WTC11 (cell line): ENCODE data around the gene DNM3. TPM values are rescaled to one million over a fixed set of nuclear protein-coding genes. Genes with fewer than 3 reads are reported as not detected.

Experiments
- ATAC-seq: fragments of 200-7000 bp; cut with Tn5 transposase; 2 replicates; pipeline ENCODE4 v1.10.0; 2021; ENCODE audit warnings: mild to moderate bottlenecking, moderate library complexity
- CTCF ChIA-PET: fragments of 300-600 bp; sonication (Branson Sonifier 250); formaldehyde crosslinking; loops from one replicate; lab custom pipeline; 2021; ENCODE audit warnings: antibody characterized with exemption; lab: Charles Lee
- POLR2A ChIA-PET: fragments of 350-600 bp; sonication (Branson Sonifier 250); formaldehyde crosslinking; loops from one replicate; lab custom pipeline; 2021; ENCODE audit warnings: antibody characterized with exemption; lab: Charles Lee
- DNase-seq: peaks from one replicate; pipeline ENCODE4 v3.0.0; 2021; ENCODE audit warnings: low spot score
- H3K27ac Mint-ChIP-seq: 2 replicates; pipeline ENCODE4 v1.8.0; 2021; ENCODE audit warnings: mixed read lengths
- H3K27me3 Mint-ChIP-seq: 2 replicates; pipeline ENCODE4 v1.8.0; 2021; ENCODE audit warnings: low read depth, mild to moderate bottlenecking, moderate library complexity, mixed read lengths
- H3K36me3 Mint-ChIP-seq: 2 replicates; pipeline ENCODE4 v1.8.0; 2021; ENCODE audit warnings: mixed read lengths
- H3K4me1 Mint-ChIP-seq: 2 replicates; pipeline ENCODE4 v1.8.0; 2022; ENCODE audit warnings: mixed read lengths
- H3K4me3 Mint-ChIP-seq: 2 replicates; pipeline ENCODE4 v1.8.0; 2021; ENCODE audit warnings: mild to moderate bottlenecking, moderate library complexity, mixed read lengths
- H3K9me3 Mint-ChIP-seq: 2 replicates; pipeline ENCODE4 v1.8.0; 2021; ENCODE audit warnings: mixed read lengths
- ATF1 ChIP-seq: sonication (generic); formaldehyde crosslinking; IDR thresholded peaks from 2 replicates; pipeline ENCODE4 v1.8.1; 2023; ENCODE audit warnings: mild to moderate bottlenecking, moderate library complexity, missing genetic modification reagents
- CBFB ChIP-seq: sonication (generic); formaldehyde crosslinking; IDR thresholded peaks from 2 replicates; pipeline ENCODE4 v1.8.1; 2022; ENCODE audit warnings: mild to moderate bottlenecking, low read depth, missing genetic modification reagents
- ESRRA ChIP-seq: sonication (generic); formaldehyde crosslinking; IDR thresholded peaks from 2 replicates; pipeline ENCODE4 v1.8.1; 2022; ENCODE audit warnings: mild to moderate bottlenecking, missing genetic modification reagents, borderline replicate concordance
- FOXK1 ChIP-seq: sonication (generic); formaldehyde crosslinking; IDR thresholded peaks from 2 replicates; pipeline ENCODE4 v1.8.0; 2022; ENCODE audit warnings: mild to moderate bottlenecking, moderate library complexity, missing genetic modification reagents
- GTF2I ChIP-seq: fragments of 250-450 bp; sonication (Bioruptor Pico); conservative IDR thresholded peaks from 2 replicates; pipeline ENCODE4 v1.4.0; 2021; ENCODE audit warnings: mild to moderate bottlenecking
- MXD4 ChIP-seq: fragments of 250-450 bp; sonication (Bioruptor Pico); IDR thresholded peaks from 2 replicates; pipeline ENCODE4 v1.8.0; 2021; ENCODE audit warnings: mild to moderate bottlenecking, moderate library complexity, borderline replicate concordance
- PRRX2 ChIP-seq: fragments of 250-450 bp; sonication (Bioruptor Pico); IDR thresholded peaks from 2 replicates; pipeline ENCODE4 v1.8.0; 2021; ENCODE audit warnings: mild to moderate bottlenecking
- ZNF138 ChIP-seq: sonication (generic); formaldehyde crosslinking; conservative IDR thresholded peaks from 2 replicates; pipeline ENCODE4 v1.8.1; 2022; ENCODE audit warnings: mild to moderate bottlenecking, moderate library complexity, missing genetic modification reagents
- ZNF317 ChIP-seq: sonication (generic); formaldehyde crosslinking; IDR thresholded peaks from 2 replicates; pipeline ENCODE4 v1.8.1; 2023; ENCODE audit warnings: low read depth, mild to moderate bottlenecking, moderate library complexity, missing genetic modification reagents, borderline replicate concordance
- ZNF396 ChIP-seq: fragments of 250-450 bp; sonication (Bioruptor Pico); IDR thresholded peaks from 2 replicates; pipeline ENCODE4 v1.8.0; 2021; ENCODE audit warnings: mild to moderate bottlenecking, moderate library complexity, borderline replicate concordance
- ZNF416 ChIP-seq: fragments of 250-450 bp; sonication (Bioruptor Pico); IDR thresholded peaks from 2 replicates; pipeline ENCODE4 v1.9.0; 2021; ENCODE audit warnings: mild to moderate bottlenecking, inconsistent platforms
- ZNF423 ChIP-seq: fragments of 250-450 bp; sonication (Bioruptor Pico); IDR thresholded peaks from 2 replicates; pipeline ENCODE4 v2.1.2; 2022; ENCODE audit warnings: mild to moderate bottlenecking, moderate library complexity
- ZNF671 ChIP-seq: fragments of 250-450 bp; sonication (Bioruptor Pico); IDR thresholded peaks from 2 replicates; pipeline ENCODE4 v1.8.0; 2021; ENCODE audit warnings: mild to moderate bottlenecking
- total RNA-seq: library from RNA; stranded (reverse); gene quantifications from 3 replicates; pipeline ENCODE4 v1.2.3, GENCODE V29; 2021
- TF ChIP-seq, protein P1 (sequence below): sonication (generic); formaldehyde crosslinking; IDR thresholded peaks from 2 replicates; pipeline ENCODE4 v1.8.1; 2023; ENCODE audit warnings: mild to moderate bottlenecking, missing genetic modification reagents
- TF ChIP-seq, protein P2 (sequence below): fragments of 250-450 bp; sonication (Bioruptor Pico); IDR thresholded peaks from 2 replicates; pipeline ENCODE4 v1.9.0; 2021; ENCODE audit warnings: moderate library complexity, mild to moderate bottlenecking, inconsistent platforms, borderline replicate concordance
- TF ChIP-seq, protein P3 (sequence below): fragments of 250-450 bp; sonication (Bioruptor Pico); IDR thresholded peaks from 2 replicates; pipeline ENCODE4 v1.8.0; 2021; ENCODE audit warnings: mild to moderate bottlenecking
- TF ChIP-seq, protein P4 (sequence below): sonication (generic); formaldehyde crosslinking; IDR thresholded peaks from 2 replicates; pipeline ENCODE4 v1.8.0; 2022; ENCODE audit warnings: mild to moderate bottlenecking, missing genetic modification reagents
- TF ChIP-seq, protein P5 (sequence below): fragments of 200-600 bp; IDR thresholded peaks from 2 replicates; pipeline ENCODE4 v1.8.0; 2022; ENCODE audit warnings: antibody characterized with exemption
- TF ChIP-seq, protein P6 (sequence below): sonication (generic); formaldehyde crosslinking; IDR thresholded peaks from 2 replicates; pipeline ENCODE4 v1.8.0; 2022; ENCODE audit warnings: mild to moderate bottlenecking, missing genetic modification reagents
- TF ChIP-seq, protein P7 (sequence below): sonication (generic); formaldehyde crosslinking; conservative IDR thresholded peaks from 2 replicates; pipeline ENCODE4 v1.8.1; 2022; ENCODE audit warnings: mild to moderate bottlenecking, missing genetic modification reagents

DNM3 gene
- total RNA-seq, 1 experiment from 2014 or later, result 1.9 TPM

DNA sequence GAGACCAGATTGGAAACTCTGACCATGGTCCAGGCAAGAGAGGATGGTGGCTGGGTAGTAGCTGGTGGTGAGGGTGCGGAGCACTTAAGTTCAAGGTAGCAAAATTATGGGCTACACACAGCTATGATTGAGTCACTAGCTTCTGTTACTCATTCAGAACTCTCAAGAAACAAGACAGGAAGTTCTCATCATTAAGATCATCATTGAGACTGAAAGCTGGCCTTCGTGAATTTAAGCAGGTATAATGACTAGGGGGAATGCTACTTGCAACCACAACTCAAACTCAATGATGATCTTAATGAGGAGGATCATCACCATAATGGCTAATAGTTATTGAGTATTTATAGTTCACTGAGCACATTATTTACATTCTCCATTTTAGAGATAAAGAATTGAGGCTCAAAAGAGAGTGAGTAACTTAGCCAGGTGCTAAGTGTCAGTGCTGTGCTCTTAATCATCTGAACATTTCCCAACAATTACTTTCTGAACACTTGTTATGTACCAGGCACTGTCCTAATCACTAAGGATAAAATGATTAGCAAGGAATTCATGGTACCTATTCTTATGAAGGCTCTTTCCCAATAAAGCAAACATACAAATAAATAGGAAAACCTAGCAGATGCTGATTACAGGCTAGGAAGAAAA lies 292.9 kb downstream of the DNM3 start (continued):
- TF ChIP-seq, protein P1, sequence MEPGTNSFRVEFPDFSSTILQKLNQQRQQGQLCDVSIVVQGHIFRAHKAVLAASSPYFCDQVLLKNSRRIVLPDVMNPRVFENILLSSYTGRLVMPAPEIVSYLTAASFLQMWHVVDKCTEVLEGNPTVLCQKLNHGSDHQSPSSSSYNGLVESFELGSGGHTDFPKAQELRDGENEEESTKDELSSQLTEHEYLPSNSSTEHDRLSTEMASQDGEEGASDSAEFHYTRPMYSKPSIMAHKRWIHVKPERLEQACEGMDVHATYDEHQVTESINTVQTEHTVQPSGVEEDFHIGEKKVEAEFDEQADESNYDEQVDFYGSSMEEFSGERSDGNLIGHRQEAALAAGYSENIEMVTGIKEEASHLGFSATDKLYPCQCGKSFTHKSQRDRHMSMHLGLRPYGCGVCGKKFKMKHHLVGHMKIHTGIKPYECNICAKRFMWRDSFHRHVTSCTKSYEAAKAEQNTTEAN (CRISPR knock-in tag), result no peak
- no peak for TF ChIP-seq GTF2I
- TF ChIP-seq ZNF317 (CRISPR knock-in tag), result no peak
- TF ChIP-seq, protein P2, sequence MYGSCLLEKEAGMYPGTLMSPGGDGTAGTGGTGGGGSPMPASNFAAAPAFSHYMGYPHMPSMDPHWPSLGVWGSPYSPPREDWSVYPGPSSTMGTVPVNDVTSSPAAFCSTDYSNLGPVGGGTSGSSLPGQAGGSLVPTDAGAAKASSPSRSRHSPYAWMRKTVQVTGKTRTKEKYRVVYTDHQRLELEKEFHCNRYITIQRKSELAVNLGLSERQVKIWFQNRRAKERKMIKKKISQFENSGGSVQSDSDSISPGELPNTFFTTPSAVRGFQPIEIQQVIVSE, result no peak
- TF ChIP-seq, protein P3, sequence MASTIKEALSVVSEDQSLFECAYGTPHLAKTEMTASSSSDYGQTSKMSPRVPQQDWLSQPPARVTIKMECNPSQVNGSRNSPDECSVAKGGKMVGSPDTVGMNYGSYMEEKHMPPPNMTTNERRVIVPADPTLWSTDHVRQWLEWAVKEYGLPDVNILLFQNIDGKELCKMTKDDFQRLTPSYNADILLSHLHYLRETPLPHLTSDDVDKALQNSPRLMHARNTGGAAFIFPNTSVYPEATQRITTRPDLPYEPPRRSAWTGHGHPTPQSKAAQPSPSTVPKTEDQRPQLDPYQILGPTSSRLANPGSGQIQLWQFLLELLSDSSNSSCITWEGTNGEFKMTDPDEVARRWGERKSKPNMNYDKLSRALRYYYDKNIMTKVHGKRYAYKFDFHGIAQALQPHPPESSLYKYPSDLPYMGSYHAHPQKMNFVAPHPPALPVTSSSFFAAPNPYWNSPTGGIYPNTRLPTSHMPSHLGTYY (CRISPR knock-in tag), result no peak

DNA sequence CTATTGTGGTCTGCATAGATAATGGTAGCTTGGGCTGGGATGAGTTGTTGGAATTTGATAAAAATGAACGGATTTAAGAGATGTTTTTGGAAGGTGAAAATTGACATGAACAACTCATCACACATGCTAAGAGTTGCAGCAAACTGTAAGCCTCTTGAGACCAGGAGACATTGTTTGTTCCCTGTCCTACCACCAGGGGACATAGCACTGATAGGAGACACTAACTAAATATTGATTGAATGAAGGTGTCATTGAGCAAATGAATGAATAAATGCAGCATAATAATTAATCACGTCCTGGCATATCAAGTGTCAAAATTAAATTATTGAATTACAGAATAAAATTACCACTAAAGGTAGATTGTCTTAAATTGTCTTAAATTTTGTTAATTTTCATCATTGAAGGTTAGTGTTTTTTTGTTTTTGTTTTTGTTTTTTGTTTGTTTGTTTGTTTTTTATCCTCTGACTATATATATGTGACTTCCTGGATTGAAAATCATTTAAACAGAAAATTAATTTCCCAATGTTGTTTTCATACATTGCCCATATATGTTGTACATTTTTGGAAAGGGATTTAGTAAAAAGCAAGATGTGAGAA lies 293.9 kb downstream of the DNM3 start:
- no peaks in the 10 kb centered on the region for H3K9me3 Mint-ChIP-seq
- H3K27me3 Mint-ChIP-seq, result no peaks in the 10 kb centered on the region
- ChIA-PET POLR2A (no interaction called here), CTCF (interaction anchor here (1.0 kb wide), 1 partner anchor 264 kb away, joined by 4 read pairs; no protein-coding TSS in a partner anchor)
- H3K36me3 Mint-ChIP-seq, result no peaks in the 10 kb centered on the region
- TF ChIP-seq ZNF396 (CRISPR knock-in tag) (no peak), ATF1 (CRISPR knock-in tag) (no peak), ZNF423 (CRISPR knock-in tag) (no peak), ESRRA (CRISPR knock-in tag) (no peak)
- TF ChIP-seq, protein P4, sequence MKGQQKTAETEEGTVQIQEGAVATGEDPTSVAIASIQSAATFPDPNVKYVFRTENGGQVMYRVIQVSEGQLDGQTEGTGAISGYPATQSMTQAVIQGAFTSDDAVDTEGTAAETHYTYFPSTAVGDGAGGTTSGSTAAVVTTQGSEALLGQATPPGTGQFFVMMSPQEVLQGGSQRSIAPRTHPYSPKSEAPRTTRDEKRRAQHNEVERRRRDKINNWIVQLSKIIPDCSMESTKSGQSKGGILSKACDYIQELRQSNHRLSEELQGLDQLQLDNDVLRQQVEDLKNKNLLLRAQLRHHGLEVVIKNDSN, result no peak
- TF ChIP-seq, protein P5, sequence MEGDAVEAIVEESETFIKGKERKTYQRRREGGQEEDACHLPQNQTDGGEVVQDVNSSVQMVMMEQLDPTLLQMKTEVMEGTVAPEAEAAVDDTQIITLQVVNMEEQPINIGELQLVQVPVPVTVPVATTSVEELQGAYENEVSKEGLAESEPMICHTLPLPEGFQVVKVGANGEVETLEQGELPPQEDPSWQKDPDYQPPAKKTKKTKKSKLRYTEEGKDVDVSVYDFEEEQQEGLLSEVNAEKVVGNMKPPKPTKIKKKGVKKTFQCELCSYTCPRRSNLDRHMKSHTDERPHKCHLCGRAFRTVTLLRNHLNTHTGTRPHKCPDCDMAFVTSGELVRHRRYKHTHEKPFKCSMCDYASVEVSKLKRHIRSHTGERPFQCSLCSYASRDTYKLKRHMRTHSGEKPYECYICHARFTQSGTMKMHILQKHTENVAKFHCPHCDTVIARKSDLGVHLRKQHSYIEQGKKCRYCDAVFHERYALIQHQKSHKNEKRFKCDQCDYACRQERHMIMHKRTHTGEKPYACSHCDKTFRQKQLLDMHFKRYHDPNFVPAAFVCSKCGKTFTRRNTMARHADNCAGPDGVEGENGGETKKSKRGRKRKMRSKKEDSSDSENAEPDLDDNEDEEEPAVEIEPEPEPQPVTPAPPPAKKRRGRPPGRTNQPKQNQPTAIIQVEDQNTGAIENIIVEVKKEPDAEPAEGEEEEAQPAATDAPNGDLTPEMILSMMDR, result peak; percentile 70
- TF ChIP-seq, protein P2, result no peak
- H3K27ac Mint-ChIP-seq, result no peak overlapping the region
- DNase-seq (peak; percentile 18), ATAC-seq (peak; percentile 78; the same call in 1 of the 2 replicates)
- H3K4me1 Mint-ChIP-seq, result peaks cover 3% of the 10 kb centered on the region
- H3K4me3 Mint-ChIP-seq, result no peak overlapping the region

DNA sequence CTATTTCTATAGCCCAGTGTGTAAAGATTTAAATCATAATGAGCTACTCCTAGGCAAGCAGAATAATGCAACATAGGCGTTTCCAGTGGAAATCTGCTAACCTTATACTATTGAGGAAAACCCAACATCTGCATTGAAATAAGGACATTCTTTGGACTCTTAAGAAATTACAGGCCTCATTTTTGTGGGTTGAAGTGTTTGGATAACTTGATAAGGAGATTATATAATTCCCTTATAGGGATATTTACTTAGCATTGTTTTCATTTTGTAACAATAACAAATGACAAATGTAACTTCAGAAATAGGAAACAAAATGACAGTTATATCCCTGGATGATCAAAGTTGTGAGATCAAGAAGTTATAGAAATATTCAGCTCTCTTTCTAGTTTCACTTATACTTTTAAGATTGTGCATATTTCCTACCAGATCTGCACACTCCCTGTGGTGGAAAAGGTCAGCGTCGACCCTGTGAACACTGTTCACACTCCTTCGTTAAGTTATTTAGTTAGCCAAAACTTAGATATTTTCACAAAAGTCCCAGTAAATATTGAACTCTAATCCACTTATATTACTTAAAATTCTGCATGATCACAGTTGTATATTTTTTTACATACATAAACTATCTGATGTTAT lies 294.8 kb downstream of the DNM3 start:
- DNase-seq (no peak), ATAC-seq (no peak)
- Mint-ChIP-seq H3K4me1 (peaks cover 4% of the 10 kb centered on the region), H3K4me3 (no peak overlapping the region), H3K9me3 (no peaks in the 10 kb centered on the region), H3K36me3 (no peaks in the 10 kb centered on the region), H3K27ac (no peak overlapping the region), H3K27me3 (no peaks in the 10 kb centered on the region)
- ChIA-PET POLR2A (no interaction called here), CTCF (interaction anchor here (1.0 kb wide), 1 partner anchor 263 kb away, joined by 4 read pairs; no protein-coding TSS in a partner anchor)
- TF ChIP-seq ATF1 (CRISPR knock-in tag) (no peak), FOXK1 (CRISPR knock-in tag) (no peak), ZNF671 (CRISPR knock-in tag) (no peak), CBFB (CRISPR knock-in tag) (no peak), ZNF423 (CRISPR knock-in tag) (no peak), MXD4 (CRISPR knock-in tag) (no peak), ZNF138 (CRISPR knock-in tag) (no peak), ZNF416 (CRISPR knock-in tag) (no peak), PRRX2 (CRISPR knock-in tag) (no peak)
- TF ChIP-seq, protein P6, sequence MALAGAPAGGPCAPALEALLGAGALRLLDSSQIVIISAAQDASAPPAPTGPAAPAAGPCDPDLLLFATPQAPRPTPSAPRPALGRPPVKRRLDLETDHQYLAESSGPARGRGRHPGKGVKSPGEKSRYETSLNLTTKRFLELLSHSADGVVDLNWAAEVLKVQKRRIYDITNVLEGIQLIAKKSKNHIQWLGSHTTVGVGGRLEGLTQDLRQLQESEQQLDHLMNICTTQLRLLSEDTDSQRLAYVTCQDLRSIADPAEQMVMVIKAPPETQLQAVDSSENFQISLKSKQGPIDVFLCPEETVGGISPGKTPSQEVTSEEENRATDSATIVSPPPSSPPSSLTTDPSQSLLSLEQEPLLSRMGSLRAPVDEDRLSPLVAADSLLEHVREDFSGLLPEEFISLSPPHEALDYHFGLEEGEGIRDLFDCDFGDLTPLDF (CRISPR knock-in tag), result no peak
- TF ChIP-seq, protein P7, sequence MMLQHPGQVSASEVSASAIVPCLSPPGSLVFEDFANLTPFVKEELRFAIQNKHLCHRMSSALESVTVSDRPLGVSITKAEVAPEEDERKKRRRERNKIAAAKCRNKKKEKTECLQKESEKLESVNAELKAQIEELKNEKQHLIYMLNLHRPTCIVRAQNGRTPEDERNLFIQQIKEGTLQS (CRISPR knock-in tag), result no peak
- TF ChIP-seq, protein P2, result no peak
